Keratinocyte (primary cell): ENCODE measurements around the gene ACOXL. TPM values are rescaled to one million over a fixed set of nuclear protein-coding genes. Genes with fewer than 3 reads are reported as not detected.

Experiments used
- DNase-seq: peaks from one replicate; pipeline ENCODE4 v3.0.0-alpha.2; 2011; ENCODE audit warnings: low read depth, missing footprints, low spot score
- FAIRE-seq: peaks from 2 replicates; lab custom pipeline; 2011; peaks lifted over from hg19 to GRCh38; lab: Jason Lieb, UNC
- H2AFZ ChIP-seq: 2 replicates; pipeline ENCODE4 v1.6.0; 2012; ENCODE audit warnings: low read length, control low read depth, inconsistent platforms; ENCODE audit not compliant: control insufficient read depth
- H3K27ac ChIP-seq: 2 replicates; pipeline ENCODE4 v1.5.1; 2011; ENCODE audit warnings: low read length; ENCODE audit not compliant: control insufficient read depth, insufficient read depth
- H3K27me3 ChIP-seq: 3 replicates; pipeline ENCODE4 v1.6.0; 2011; ENCODE audit warnings: low read length; ENCODE audit not compliant: control insufficient read depth, insufficient read depth; ENCODE audit errors: extremely low read depth
- H3K36me3 ChIP-seq, 2 experiments: 2 replicates in 1 of 2; 3 replicates in 1 of 2; pipeline ENCODE4 v1.5.1; 2011; ENCODE audit warnings: low read length in 2 of 2, mild to moderate bottlenecking in 1 of 2; ENCODE audit not compliant: control insufficient read depth in 2 of 2, insufficient read depth in 2 of 2; ENCODE audit errors: extremely low read depth in 1 of 2
- H3K4me1 ChIP-seq: 3 replicates; pipeline ENCODE4 v1.5.1; 2011; ENCODE audit warnings: low read length; ENCODE audit not compliant: control insufficient read depth, insufficient read depth; ENCODE audit errors: extremely low read depth
- H3K4me2 ChIP-seq: 3 replicates; pipeline ENCODE4 v1.6.0; 2011; ENCODE audit warnings: low read depth, low read length; ENCODE audit not compliant: control insufficient read depth, insufficient read depth; ENCODE audit errors: extremely low read depth
- H3K4me3 ChIP-seq, 3 experiments: fragments of 200-600 bp in 1 of 3; sonication (generic) in 1 of 3; 2 replicates in 2 of 3; 3 replicates in 1 of 3; pipeline ENCODE4 v1.5.1; 2011 to 2016; ENCODE audit warnings: low read length in 3 of 3, mild to moderate bottlenecking in 3 of 3, control low read depth in 2 of 3, inconsistent platforms in 1 of 3, low read depth in 1 of 3, mixed read lengths in 1 of 3, mixed run types in 1 of 3, moderate library complexity in 1 of 3; ENCODE audit not compliant: control insufficient read depth in 2 of 3, insufficient read depth in 2 of 3; ENCODE audit errors: extremely low read depth in 1 of 3
- H3K79me2 ChIP-seq: 2 replicates; pipeline ENCODE4 v1.6.0; 2012; ENCODE audit warnings: low read length; ENCODE audit not compliant: control insufficient read depth, insufficient read depth
- H3K9ac ChIP-seq: 3 replicates; pipeline ENCODE4 v1.6.0; 2011; ENCODE audit warnings: low read length; ENCODE audit not compliant: control insufficient read depth, insufficient read depth; ENCODE audit errors: extremely low read depth
- H3K9me1 ChIP-seq: 3 replicates; pipeline ENCODE4 v1.6.0; 2011; ENCODE audit warnings: low read length; ENCODE audit not compliant: control insufficient read depth, insufficient read depth; ENCODE audit errors: extremely low read depth
- H3K9me3 ChIP-seq: 2 replicates; pipeline ENCODE4 v1.5.1; 2012; ENCODE audit warnings: low read depth, low read length; ENCODE audit not compliant: control insufficient read depth
- H4K20me1 ChIP-seq: 3 replicates; pipeline ENCODE4 v1.6.0; 2011; ENCODE audit warnings: low read length; ENCODE audit not compliant: control insufficient read depth, insufficient read depth; ENCODE audit errors: extremely low read depth
- EZH2 ChIP-seq: IDR thresholded peaks from one replicate; pipeline ENCODE4 v1.6.1; 2012; ENCODE audit warnings: inconsistent platforms, mild to moderate bottlenecking, low read length, moderate library complexity
- dilution Hi-C: fragments of 300-500 bp; cut with MboI; formaldehyde crosslinking; loops from one replicate; pipeline ENCODE4 v1.7.0; 2020; ENCODE audit warnings: low sequenced_read_pairs; ENCODE audit not compliant: extremely low pct_ligation_motif_present
- polyA plus RNA-seq, 5 experiments: library from polyadenylated mRNA; depleted of rRNA in 3 of 5; stranded (reverse) in 3 of 5; stranded (forward) in 1 of 5; unstranded in 1 of 5; fragments of >200 nt; gene quantifications; 1 replicate in 1 of 5; 2 replicates in 3 of 5; 3 replicates in 1 of 5; pipeline versions ENCODE4 v1.2.1 to v1.2.3, GENCODE V29; 2011 to 2012; ENCODE audit warnings: missing spikeins in 2 of 5, low read depth in 1 of 5, low replicate concordance in 1 of 5
- TF ChIP-seq, protein P1 (sequence below), 3 experiments: IDR thresholded peaks in 1 of 3; conservative IDR thresholded peaks in 1 of 3; optimal IDR thresholded peaks in 1 of 3; 2 replicates in 2 of 3; 3 replicates in 1 of 3; pipeline versions ENCODE3 to v1.5.1; 2011; ENCODE audit warnings: low read length in 3 of 3, mild to moderate bottlenecking in 3 of 3, moderate library complexity in 2 of 3, control low read depth in 1 of 3, inconsistent platforms in 1 of 3; ENCODE audit not compliant: insufficient read depth in 2 of 3; ENCODE audit errors: extremely low read depth in 1 of 3

ACOXL gene
- polyA plus RNA-seq, 1 donor (not counting 4 experiments of a cell fraction or from before 2014, with no cell fraction given) = 0.04 TPM

DNA sequence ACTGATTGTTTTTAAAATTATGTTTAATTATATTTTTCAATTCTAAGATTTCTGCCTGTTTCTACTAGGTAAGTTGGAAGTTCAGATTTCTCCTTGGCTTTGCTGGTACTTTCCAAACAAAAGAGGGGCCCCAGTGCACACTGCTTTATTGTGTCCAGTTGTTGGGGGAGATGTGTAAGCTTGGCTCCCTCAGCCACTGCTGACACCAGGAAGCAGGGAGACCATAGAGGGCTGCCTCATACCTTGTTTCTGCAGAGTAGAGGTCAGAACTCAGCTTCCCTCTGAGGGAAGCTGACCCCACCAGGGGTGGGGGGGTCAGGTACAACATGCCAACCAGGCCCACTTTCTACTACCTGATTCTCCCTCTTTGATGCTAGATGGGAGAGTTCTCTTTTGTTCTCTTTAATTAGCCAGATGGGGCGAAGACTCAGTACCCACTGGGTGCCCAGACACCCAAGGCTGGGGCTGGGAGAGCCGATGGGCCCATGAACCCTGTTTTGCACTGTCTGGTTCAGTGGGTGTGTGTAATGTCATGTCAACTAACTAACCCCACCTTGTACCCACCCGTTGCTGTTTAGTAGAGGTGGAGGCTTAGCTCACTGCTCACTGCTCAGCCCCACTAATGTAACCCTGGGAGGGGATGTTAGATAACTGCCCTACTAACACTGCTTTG, 403.0 kb downstream of the ACOXL start:
- Histone ChIP-seq H3K27me3 (no peaks in the 10 kb centered on the region), H3K27ac (no peak overlapping the region), H3K9me3 (no peaks in the 10 kb centered on the region), H3K9ac (no peak overlapping the region), H3K4me3 (no peak overlapping the region), H3K4me1 (peaks cover 7% of the 10 kb centered on the region), H2AFZ (no peak overlapping the region), H3K9me1 (no peaks in the 10 kb centered on the region), H3K4me2 (no peak overlapping the region), H3K79me2 (no peaks in the 10 kb centered on the region), H3K36me3 (peaks cover 0 to 4% of the 10 kb centered on the region in 2 experiments), H4K20me1 (no peaks in the 10 kb centered on the region)
- FAIRE-seq = no peak
- TF ChIP-seq, protein P1, sequence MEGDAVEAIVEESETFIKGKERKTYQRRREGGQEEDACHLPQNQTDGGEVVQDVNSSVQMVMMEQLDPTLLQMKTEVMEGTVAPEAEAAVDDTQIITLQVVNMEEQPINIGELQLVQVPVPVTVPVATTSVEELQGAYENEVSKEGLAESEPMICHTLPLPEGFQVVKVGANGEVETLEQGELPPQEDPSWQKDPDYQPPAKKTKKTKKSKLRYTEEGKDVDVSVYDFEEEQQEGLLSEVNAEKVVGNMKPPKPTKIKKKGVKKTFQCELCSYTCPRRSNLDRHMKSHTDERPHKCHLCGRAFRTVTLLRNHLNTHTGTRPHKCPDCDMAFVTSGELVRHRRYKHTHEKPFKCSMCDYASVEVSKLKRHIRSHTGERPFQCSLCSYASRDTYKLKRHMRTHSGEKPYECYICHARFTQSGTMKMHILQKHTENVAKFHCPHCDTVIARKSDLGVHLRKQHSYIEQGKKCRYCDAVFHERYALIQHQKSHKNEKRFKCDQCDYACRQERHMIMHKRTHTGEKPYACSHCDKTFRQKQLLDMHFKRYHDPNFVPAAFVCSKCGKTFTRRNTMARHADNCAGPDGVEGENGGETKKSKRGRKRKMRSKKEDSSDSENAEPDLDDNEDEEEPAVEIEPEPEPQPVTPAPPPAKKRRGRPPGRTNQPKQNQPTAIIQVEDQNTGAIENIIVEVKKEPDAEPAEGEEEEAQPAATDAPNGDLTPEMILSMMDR (optimal IDR thresholded peaks at IDR 0.05 in 1 of 3, IDR thresholded peaks at IDR 0.05 in 1 of 3, conservative IDR thresholded peaks at IDR 0.05 in 1 of 3; ENCODE audit: extremely low read depth in 1 of 3, insufficient read depth in 2 of 3, low read length in 3 of 3) = no peak
- TF ChIP-seq EZH2 = no peak
- DNase-seq = no peak
- dilution Hi-C loops = no loop called here

DNA sequence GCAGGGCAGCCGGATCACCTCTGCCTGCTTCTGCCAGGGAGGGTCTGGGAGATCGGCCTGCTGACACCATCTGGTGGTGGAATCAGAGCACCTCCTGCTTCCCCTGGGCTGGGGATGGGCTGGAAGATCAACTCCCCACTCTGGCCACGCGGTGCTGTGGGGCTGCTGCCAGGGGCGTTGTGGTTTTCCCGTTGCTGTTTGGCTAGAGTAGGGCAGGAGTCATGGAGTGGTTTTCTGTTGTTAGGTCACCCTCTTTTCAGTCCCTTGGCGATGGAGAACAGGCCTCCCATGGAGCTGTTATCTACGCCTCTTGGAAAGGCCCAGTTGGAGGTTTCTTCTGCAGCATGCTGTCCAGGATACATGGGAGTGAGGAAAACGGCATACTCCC, 403.5 kb downstream of the ACOXL start:
- Histone ChIP-seq H3K9me1 (no peaks in the 10 kb centered on the region), H4K20me1 (no peaks in the 10 kb centered on the region), H2AFZ (no peak overlapping the region), H3K27ac (no peak overlapping the region), H3K4me1 (peaks cover 7% of the 10 kb centered on the region), H3K4me3 (no peak overlapping the region), H3K9ac (no peak overlapping the region), H3K36me3 (peaks cover 0 to 4% of the 10 kb centered on the region in 2 experiments), H3K27me3 (no peaks in the 10 kb centered on the region), H3K9me3 (no peaks in the 10 kb centered on the region), H3K79me2 (no peaks in the 10 kb centered on the region), H3K4me2 (no peak overlapping the region)
- FAIRE-seq (no peak), DNase-seq (no peak)
- dilution Hi-C loops = no loop called here
- TF ChIP-seq, protein P1 (optimal IDR thresholded peaks at IDR 0.05 in 1 of 3, IDR thresholded peaks at IDR 0.05 in 1 of 3, conservative IDR thresholded peaks at IDR 0.05 in 1 of 3; ENCODE audit: extremely low read depth in 1 of 3, insufficient read depth in 2 of 3, low read length in 3 of 3) = peak in 1 of 3 experiments; percentile 22
- no peak for TF ChIP-seq EZH2
